Transverse colon (tissue), 4 donors: ENCODE measurements around the gene HSD11B1L.

Experiments
- EP300 ChIP-seq: sonication (generic); formaldehyde crosslinking; IDR thresholded peaks from one replicate; pipeline ENCODE4 v1.6.1; 2017; ENCODE audit warnings: antibody characterized with exemption, low read depth
- POLR2A ChIP-seq: fragments of 450-650 bp; IDR thresholded peaks from one replicate; pipeline ENCODE4 v1.6.1; 2016; ENCODE audit warnings: antibody characterized with exemption, mild to moderate bottlenecking, moderate library complexity
- POLR2AphosphoS5 ChIP-seq, 3 donors: sonication (generic); formaldehyde crosslinking; IDR thresholded peaks; one replicate each; pipeline ENCODE4 v1.6.1; 2016; ENCODE audit warnings: antibody characterized with exemption in 3 of 3
- TF ChIP-seq, protein P1 (sequence below), 5 experiments: fragments of 200-600 bp in 3 of 5; fragments of 450-650 bp in 2 of 5; sonication (generic) in 3 of 5; IDR thresholded peaks; 1 replicate in 2 of 5; 2 replicates in 3 of 5; pipeline ENCODE4 v1.5.1; 2016 to 2017; ENCODE audit warnings: antibody characterized with exemption in 5 of 5, inconsistent platforms in 3 of 5, mild to moderate bottlenecking in 2 of 5, moderate library complexity in 1 of 5

GRCh38 chr19:5642204-5642603 is 38.6 kb upstream of the HSD11B1L start:
- TF ChIP-seq, protein P1, sequence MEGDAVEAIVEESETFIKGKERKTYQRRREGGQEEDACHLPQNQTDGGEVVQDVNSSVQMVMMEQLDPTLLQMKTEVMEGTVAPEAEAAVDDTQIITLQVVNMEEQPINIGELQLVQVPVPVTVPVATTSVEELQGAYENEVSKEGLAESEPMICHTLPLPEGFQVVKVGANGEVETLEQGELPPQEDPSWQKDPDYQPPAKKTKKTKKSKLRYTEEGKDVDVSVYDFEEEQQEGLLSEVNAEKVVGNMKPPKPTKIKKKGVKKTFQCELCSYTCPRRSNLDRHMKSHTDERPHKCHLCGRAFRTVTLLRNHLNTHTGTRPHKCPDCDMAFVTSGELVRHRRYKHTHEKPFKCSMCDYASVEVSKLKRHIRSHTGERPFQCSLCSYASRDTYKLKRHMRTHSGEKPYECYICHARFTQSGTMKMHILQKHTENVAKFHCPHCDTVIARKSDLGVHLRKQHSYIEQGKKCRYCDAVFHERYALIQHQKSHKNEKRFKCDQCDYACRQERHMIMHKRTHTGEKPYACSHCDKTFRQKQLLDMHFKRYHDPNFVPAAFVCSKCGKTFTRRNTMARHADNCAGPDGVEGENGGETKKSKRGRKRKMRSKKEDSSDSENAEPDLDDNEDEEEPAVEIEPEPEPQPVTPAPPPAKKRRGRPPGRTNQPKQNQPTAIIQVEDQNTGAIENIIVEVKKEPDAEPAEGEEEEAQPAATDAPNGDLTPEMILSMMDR (IDR thresholded peaks at IDR 0.05) = no peak
- TF ChIP-seq POLR2A (no peak), POLR2AphosphoS5 (IDR thresholded peaks at IDR 0.05) (no peak), EP300 (no peak)
